ENCODE results near the gene PTPRT. TPM values are rescaled to one million over a fixed set of nuclear protein-coding genes. Genes with fewer than 3 reads are reported as not detected.

The PTPRT gene
- total and polyA plus RNA-seq, 12 donors, result 0.05 to 0.34 (median 0.16) TPM; not detected in 1

DNA sequence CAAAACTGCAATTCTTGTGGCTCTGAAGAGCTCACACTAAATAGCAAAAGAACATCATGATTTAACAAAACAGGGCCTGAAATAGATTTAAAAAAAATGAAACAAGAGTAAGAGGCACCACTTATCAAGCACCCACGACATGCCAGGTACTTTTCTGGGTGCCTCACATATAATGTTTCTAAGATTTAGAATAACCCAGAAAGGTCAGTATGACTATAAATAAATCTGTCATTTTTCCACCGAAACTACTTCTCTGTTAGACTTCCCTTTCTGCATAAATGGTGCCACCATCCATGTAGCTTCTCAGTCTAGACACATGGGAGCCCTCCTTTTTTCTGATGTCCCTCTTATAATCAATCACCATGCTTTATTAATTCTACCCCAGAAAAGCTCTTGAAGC, 919.2 kb downstream of the PTPRT start:
- Histone ChIP-seq H3K9me3 (replicated peaks in 1 of 3) (no peaks in the 10 kb centered on the region), H3K4me3 (no peak overlapping the region), H3K36me3 (replicated peaks in 1 of 2) (no peaks in the 10 kb centered on the region), H3K4me1 (replicated peaks in 1 of 2) (no peaks in the 10 kb centered on the region), H3K27ac (no peak overlapping the region), H3K27me3 (no peaks in the 10 kb centered on the region)
- intact Hi-C loops (cut with DNase I), result no loop called here
- no peak for DNase-seq
- WGBS, 4 donors, result 36 to 61% (median 51%) methylated on average over 2 of the region's 2 CpGs
- TF ChIP-seq POLR2A (IDR thresholded peaks at IDR 0.05) (no peak), CTCF (IDR thresholded peaks at IDR 0.05) (no peak)

DNA sequence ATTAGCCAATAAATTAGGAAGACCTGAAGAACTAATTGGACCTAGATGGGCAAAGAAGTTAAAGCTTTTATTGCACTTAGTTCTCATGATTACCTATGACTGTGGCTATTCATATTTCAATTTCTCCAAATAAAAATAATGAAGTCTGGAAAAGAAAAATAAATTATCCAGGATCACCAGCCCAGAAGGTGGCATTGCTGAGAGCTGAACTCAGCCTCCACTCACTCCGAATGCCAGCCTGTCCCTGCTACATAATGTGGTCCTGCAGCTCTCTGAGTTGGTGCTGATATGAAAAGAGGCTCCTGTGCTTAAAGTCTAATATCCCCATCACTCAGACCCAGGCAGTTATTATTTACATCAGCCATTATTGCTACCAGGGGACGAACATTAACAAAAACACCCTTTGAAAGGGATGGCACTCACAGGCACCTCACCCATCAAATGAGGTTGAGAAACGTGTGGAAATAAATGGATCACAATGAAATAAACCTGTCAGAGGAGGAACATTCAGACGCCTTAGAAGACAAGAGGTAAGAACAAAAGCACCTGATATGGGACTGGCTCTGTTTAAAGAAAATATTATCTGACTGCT, 921.8 kb downstream of the PTPRT start:
- H3K36me3 ChIP-seq (replicated peaks in 1 of 2), result no peaks in the 10 kb centered on the region
- no peak for DNase-seq
- no peaks in the 10 kb centered on the region for H3K9me3 ChIP-seq (replicated peaks in 1 of 3)
- no peak overlapping the region for H3K27ac ChIP-seq
- no peaks in the 10 kb centered on the region for H3K27me3 ChIP-seq
- H3K4me1 ChIP-seq (replicated peaks in 1 of 2), result no peaks in the 10 kb centered on the region
- WGBS, 4 donors, result 51 to 70% (median 60%) methylated on average over 4 of the region's 4 CpGs
- intact Hi-C loops (cut with DNase I), result no loop called here
- TF ChIP-seq POLR2A (IDR thresholded peaks at IDR 0.05), result no peak
- TF ChIP-seq CTCF (IDR thresholded peaks at IDR 0.05), result no peak
- H3K4me3 ChIP-seq, result no peak overlapping the region

GRCh38 chr20:42261766-42262270, 927.9 kb downstream of the PTPRT start:
- no peak for DNase-seq
- no peak for TF ChIP-seq CTCF (IDR thresholded peaks at IDR 0.05)
- no peak for TF ChIP-seq POLR2A (IDR thresholded peaks at IDR 0.05)
- intact Hi-C loops (cut with DNase I), result no loop called here
- Histone ChIP-seq H3K4me1 (replicated peaks in 1 of 2) (no peaks in the 10 kb centered on the region), H3K36me3 (replicated peaks in 1 of 2) (no peaks in the 10 kb centered on the region), H3K27me3 (no peaks in the 10 kb centered on the region), H3K27ac (no peak overlapping the region), H3K9me3 (replicated peaks in 1 of 3) (no peaks in the 10 kb centered on the region), H3K4me3 (no peak overlapping the region)
- 73 to 82% (median 78%) methylated on average over 6 of the region's 6 CpGs for whole genome bisulfite sequencing, 4 donors

DNA sequence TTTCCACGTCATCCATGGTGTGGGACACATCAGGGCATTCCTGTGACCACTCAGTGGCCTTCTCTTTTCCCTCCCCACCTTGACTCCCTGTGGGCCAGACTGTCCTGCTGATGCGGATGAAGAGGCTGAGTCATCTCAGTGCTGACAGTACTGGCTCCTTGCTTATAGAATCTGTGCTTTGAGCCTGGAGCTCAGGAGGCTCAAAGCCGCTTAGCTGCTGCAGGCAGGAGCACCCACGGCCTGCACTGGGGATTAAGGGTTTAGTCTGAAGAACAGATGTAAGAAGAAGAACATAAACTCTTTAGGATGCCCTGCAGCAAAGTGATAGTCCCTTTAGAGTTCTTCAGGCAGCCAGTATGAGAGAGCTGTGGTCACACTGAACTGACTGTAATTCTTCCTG, 929.5 kb downstream of the PTPRT start:
- intact Hi-C loops (cut with DNase I), result no loop called here
- no peak for DNase-seq
- no peak overlapping the region for H3K4me3 ChIP-seq
- TF ChIP-seq CTCF (IDR thresholded peaks at IDR 0.05), result no peak
- TF ChIP-seq POLR2A (IDR thresholded peaks at IDR 0.05), result no peak
- no peaks in the 10 kb centered on the region for H3K4me1 ChIP-seq (replicated peaks in 1 of 2)
- no peaks in the 10 kb centered on the region for H3K9me3 ChIP-seq (replicated peaks in 1 of 3)
- 78 to 90% (median 82%) methylated on average over 1 to 4 of the region's 4 CpGs for WGBS, 4 donors
- H3K27me3 ChIP-seq, result no peaks in the 10 kb centered on the region
- no peak overlapping the region for H3K27ac ChIP-seq
- H3K36me3 ChIP-seq (replicated peaks in 1 of 2), result no peaks in the 10 kb centered on the region
